ENCODE results near the gene PEX14.

The PEX14 gene

DNA sequence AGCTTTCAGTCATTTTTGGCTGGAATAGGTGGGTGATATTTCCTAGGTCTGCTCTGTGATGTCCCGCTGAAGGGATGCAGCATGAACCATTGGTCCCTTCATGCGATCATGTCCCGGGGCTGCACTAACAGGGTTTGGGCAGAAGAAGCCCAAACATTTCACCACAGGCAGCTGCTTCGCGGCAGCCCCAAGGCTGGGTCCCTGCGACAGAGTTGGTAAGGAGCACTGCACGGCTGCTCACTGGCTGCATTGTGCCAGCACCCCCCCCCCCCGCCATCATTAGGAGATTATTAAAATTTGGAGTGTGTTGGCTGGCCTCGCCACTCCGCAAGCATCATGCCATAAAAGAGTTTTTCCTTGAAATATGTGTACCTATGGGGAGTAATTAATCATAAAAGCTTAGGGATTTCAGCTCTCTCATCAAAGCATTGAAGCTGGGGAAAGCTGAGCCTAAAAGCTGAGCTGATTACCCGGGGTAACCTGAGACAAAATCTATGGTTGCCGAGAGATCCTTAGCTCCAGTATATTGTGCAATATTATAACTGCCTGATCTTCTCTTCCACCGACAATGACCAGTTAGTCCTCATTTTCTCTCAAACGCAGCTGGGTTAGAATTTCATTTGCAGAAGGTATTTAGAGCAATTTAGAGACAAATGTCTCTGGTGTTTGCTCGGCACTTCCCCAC is 62.5 kb downstream of the PEX14 start:
- Histone ChIP-seq H3K4me2 (ENCODE audit: low read length) (no peak overlapping the region), H3K27ac (ENCODE audit: low read length) (no peak overlapping the region), H2AFZ (ENCODE audit: low read depth, low read length) (no peak overlapping the region), H4K20me1 (ENCODE audit: insufficient read depth, low read length) (no peaks in the 10 kb centered on the region), H3K27me3 (ENCODE audit: low read depth, low read length) (no peaks in the 10 kb centered on the region), H3K9ac (ENCODE audit: low read length) (no peak overlapping the region), H3K4me3 (ENCODE audit: low read length) (no peak overlapping the region), H3K4me1 (ENCODE audit: low read length) (no peaks in the 10 kb centered on the region), H3K36me3 (replicated peaks; ENCODE audit: low read depth, low read length) (no peaks in the 10 kb centered on the region), H3K79me2 (ENCODE audit: low read length) (no peaks in the 10 kb centered on the region), H3K9me3 (ENCODE audit: insufficient read depth, low read length) (no peaks in the 10 kb centered on the region)
- TF ChIP-seq, protein P1, sequence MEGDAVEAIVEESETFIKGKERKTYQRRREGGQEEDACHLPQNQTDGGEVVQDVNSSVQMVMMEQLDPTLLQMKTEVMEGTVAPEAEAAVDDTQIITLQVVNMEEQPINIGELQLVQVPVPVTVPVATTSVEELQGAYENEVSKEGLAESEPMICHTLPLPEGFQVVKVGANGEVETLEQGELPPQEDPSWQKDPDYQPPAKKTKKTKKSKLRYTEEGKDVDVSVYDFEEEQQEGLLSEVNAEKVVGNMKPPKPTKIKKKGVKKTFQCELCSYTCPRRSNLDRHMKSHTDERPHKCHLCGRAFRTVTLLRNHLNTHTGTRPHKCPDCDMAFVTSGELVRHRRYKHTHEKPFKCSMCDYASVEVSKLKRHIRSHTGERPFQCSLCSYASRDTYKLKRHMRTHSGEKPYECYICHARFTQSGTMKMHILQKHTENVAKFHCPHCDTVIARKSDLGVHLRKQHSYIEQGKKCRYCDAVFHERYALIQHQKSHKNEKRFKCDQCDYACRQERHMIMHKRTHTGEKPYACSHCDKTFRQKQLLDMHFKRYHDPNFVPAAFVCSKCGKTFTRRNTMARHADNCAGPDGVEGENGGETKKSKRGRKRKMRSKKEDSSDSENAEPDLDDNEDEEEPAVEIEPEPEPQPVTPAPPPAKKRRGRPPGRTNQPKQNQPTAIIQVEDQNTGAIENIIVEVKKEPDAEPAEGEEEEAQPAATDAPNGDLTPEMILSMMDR (IDR thresholded peaks at IDR 0.05; ENCODE audit: low read depth, low read length) = no peak
- no peak for TF ChIP-seq EZH2phosphoT487 (IDR thresholded peaks at IDR 0.05; ENCODE audit: low read depth)

DNA sequence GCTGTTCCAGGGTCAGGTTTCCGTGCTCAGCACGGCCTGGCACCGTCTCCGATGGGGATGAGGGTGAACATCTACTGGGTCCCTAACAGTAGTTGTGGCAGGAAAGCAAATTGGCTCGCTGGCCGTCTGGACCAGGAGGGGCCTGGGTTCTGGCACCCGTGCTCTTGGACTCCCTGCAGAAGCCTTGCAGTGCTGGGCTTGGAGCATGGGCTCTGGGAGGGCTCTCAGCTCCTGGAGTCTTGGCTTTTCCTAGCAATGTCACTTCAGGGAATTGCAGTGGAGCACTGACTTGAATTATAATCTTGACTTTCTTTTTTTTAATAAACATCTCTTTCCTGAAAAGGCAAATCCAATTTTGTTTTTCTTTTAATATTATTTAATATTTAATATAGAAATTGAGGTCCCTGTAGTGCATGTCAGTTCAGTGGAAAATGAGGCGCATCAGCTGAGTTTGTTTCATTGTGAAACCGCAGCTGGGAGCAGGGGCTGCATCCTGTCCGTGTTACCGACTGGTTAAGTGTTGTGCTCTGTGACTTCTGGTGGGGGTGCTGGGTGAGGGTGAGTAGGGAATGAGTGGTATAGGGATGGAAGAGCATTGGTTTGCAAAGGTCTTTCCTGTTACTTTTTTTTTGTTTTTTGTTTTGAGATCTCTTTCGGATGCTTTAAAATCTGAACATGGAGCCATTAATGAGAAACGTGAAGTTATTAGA is 64.1 kb downstream of the PEX14 start:
- Histone ChIP-seq H3K4me2 (ENCODE audit: low read length) (no peak overlapping the region), H3K79me2 (ENCODE audit: low read length) (no peaks in the 10 kb centered on the region), H3K9me3 (ENCODE audit: insufficient read depth, low read length) (no peaks in the 10 kb centered on the region), H3K36me3 (replicated peaks; ENCODE audit: low read depth, low read length) (no peaks in the 10 kb centered on the region), H3K4me1 (ENCODE audit: low read length) (no peaks in the 10 kb centered on the region), H4K20me1 (ENCODE audit: insufficient read depth, low read length) (no peaks in the 10 kb centered on the region), H3K27me3 (ENCODE audit: low read depth, low read length) (no peaks in the 10 kb centered on the region), H3K4me3 (ENCODE audit: low read length) (no peak overlapping the region), H2AFZ (ENCODE audit: low read depth, low read length) (no peak overlapping the region), H3K9ac (ENCODE audit: low read length) (no peak overlapping the region), H3K27ac (ENCODE audit: low read length) (no peak overlapping the region)
- TF ChIP-seq, protein P1 (IDR thresholded peaks at IDR 0.05; ENCODE audit: low read depth, low read length) = no peak
- TF ChIP-seq EZH2phosphoT487 (IDR thresholded peaks at IDR 0.05; ENCODE audit: low read depth) = no peak

DNA sequence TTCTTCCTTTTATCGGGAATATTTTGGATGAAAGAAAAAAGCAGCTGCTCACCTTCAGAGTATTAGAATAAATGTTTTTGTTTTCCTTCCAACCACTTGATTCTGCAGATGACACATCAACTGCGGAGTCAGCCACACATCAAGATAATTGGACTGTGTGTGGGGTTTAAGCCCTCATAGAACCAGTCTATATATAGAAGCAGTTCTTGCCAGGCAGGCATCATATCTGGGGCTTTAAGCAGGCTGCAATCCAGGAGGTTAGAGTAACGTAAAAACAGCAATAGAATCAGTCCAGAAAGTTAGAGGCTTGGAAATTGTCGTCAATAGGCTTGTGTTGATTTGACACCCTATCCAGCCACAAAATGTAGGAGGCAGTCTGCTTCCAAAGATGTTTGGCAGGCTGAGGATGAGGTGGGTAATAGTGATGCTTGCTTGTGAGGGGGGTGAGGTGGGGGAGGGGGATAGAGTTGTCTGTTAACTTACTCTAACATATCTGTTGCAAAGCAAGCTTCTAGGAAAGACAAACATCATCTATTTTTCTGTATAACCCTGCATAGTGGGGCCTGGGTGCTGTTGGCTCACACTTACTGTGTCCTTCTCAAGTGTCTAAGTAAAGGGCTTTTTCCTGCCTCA is 64.8 kb downstream of the PEX14 start:
- no peaks in the 10 kb centered on the region for H3K36me3 ChIP-seq (replicated peaks; ENCODE audit: low read depth, low read length)
- H3K27me3 ChIP-seq (ENCODE audit: low read depth, low read length) = no peaks in the 10 kb centered on the region
- H3K79me2 ChIP-seq (ENCODE audit: low read length) = no peaks in the 10 kb centered on the region
- no peaks in the 10 kb centered on the region for H4K20me1 ChIP-seq (ENCODE audit: insufficient read depth, low read length)
- no peak overlapping the region for H3K4me2 ChIP-seq (ENCODE audit: low read length)
- H3K4me3 ChIP-seq (ENCODE audit: low read length) = no peak overlapping the region
- H3K4me1 ChIP-seq (ENCODE audit: low read length) = no peaks in the 10 kb centered on the region
- H3K27ac ChIP-seq (ENCODE audit: low read length) = no peak overlapping the region
- H3K9me3 ChIP-seq (ENCODE audit: insufficient read depth, low read length) = no peaks in the 10 kb centered on the region
- H3K9ac ChIP-seq (ENCODE audit: low read length) = no peak overlapping the region
- no peak overlapping the region for H2AFZ ChIP-seq (ENCODE audit: low read depth, low read length)
- TF ChIP-seq EZH2phosphoT487 (IDR thresholded peaks at IDR 0.05; ENCODE audit: low read depth) = no peak
- TF ChIP-seq, protein P1 (IDR thresholded peaks at IDR 0.05; ENCODE audit: low read depth, low read length) = no peak

DNA sequence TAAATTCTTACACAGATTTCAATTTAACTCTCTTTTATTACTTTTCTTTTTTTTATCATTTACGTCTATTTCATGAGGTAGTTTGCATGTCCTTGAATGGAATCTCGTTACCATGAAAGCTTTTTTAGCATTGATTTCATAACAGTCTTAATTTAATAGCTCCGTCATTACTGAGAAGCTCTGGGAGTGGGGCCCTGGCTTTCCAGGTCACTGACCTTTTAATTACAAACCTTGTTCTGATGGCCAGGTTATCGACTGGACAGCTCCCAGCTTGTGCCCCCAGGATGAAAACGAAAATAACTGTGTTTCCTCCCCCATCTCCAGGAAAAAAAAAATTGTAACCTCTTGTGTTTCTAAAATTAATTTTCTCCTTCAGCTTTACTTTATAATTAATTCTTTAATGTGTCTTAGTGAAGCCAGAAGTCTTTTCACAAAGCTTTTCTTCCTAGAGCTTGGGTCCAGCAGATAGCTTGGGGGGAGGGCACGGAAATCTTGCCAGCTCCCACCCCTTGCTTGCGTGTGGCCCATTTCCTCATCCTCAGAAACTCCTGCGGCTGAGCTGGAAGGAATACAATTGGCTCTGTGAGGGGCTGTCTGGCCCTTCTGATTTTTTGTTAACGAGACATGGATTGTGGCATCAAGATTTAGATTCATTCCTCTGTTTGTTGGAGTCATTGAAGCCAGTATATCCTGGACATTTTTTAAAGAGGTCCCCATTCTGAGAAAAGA is 65.7 kb downstream of the PEX14 start:
- Histone ChIP-seq H3K27me3 (ENCODE audit: low read depth, low read length) (no peaks in the 10 kb centered on the region), H2AFZ (ENCODE audit: low read depth, low read length) (no peak overlapping the region), H3K4me1 (ENCODE audit: low read length) (no peaks in the 10 kb centered on the region), H3K9ac (ENCODE audit: low read length) (no peak overlapping the region), H3K4me3 (ENCODE audit: low read length) (no peak overlapping the region), H3K27ac (ENCODE audit: low read length) (no peak overlapping the region), H3K36me3 (replicated peaks; ENCODE audit: low read depth, low read length) (no peaks in the 10 kb centered on the region), H4K20me1 (ENCODE audit: insufficient read depth, low read length) (no peaks in the 10 kb centered on the region), H3K79me2 (ENCODE audit: low read length) (no peaks in the 10 kb centered on the region), H3K9me3 (ENCODE audit: insufficient read depth, low read length) (no peaks in the 10 kb centered on the region), H3K4me2 (ENCODE audit: low read length) (no peak overlapping the region)
- TF ChIP-seq, protein P1 (IDR thresholded peaks at IDR 0.05; ENCODE audit: low read depth, low read length) = no peak
- TF ChIP-seq EZH2phosphoT487 (IDR thresholded peaks at IDR 0.05; ENCODE audit: low read depth) = no peak

Measured in OCI-LY3 (cell line).